ENCODE results near the gene PM20D2.

- TF ChIP-seq CTCF (IDR thresholded peaks at IDR 0.05) (no peak), POLR2A (IDR thresholded peaks at IDR 0.05) (no peak), POLR2AphosphoS5 (IDR thresholded peaks at IDR 0.05) (no peak)
These were observed 1.4 kb upstream of the PM20D2 start for GRCh38 chr6:89144354-89144906.

Measured in prostate gland (tissue), 2 donors.